C4-2B (cell line): ENCODE data around the gene SLIT3.

Experiments
- ZFX ChIP-seq: fragments of 450-650 bp; IDR thresholded peaks from 2 replicates; pipeline ENCODE4 v1.6.1; 2017
- TF ChIP-seq, protein P1 (sequence below): fragments of 450-650 bp; conservative IDR thresholded peaks from 2 replicates; pipeline ENCODE4 v1.5.1; 2017; ENCODE audit warnings: mild to moderate bottlenecking

DNA sequence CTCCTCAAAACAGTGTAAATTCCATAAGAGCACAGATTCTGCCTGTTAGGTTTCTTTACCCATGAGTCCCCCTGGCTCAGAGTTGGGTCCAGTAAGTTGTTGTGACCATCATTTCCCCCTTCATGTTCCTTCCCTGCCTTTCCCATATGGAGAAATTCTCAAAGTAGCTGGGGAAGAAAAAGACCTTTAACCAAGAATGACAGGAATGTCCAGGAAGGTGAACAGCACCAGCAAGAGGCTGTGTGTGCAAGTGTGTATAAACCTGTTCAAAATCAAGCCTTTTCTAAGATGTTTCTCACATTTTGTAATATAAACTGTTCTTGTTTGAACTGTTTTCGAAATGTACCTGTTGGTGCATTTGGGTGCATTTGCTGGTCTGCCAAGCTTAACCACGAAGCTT is 238.2 kb downstream of the SLIT3 start:
- TF ChIP-seq, protein P1, sequence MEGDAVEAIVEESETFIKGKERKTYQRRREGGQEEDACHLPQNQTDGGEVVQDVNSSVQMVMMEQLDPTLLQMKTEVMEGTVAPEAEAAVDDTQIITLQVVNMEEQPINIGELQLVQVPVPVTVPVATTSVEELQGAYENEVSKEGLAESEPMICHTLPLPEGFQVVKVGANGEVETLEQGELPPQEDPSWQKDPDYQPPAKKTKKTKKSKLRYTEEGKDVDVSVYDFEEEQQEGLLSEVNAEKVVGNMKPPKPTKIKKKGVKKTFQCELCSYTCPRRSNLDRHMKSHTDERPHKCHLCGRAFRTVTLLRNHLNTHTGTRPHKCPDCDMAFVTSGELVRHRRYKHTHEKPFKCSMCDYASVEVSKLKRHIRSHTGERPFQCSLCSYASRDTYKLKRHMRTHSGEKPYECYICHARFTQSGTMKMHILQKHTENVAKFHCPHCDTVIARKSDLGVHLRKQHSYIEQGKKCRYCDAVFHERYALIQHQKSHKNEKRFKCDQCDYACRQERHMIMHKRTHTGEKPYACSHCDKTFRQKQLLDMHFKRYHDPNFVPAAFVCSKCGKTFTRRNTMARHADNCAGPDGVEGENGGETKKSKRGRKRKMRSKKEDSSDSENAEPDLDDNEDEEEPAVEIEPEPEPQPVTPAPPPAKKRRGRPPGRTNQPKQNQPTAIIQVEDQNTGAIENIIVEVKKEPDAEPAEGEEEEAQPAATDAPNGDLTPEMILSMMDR = no peak
- no peak for TF ChIP-seq ZFX
